HepG2 (cell line): ENCODE measurements around the gene SRP68. TPM values are rescaled to one million over a fixed set of nuclear protein-coding genes. Genes with fewer than 3 reads are reported as not detected.

ENCODE experiments used
- CHCHD3 ChIP-seq: sonication (generic); formaldehyde crosslinking; IDR thresholded peaks from 2 replicates; pipeline ENCODE4 v1.8.0; 2022; ENCODE audit warnings: mild to moderate bottlenecking, missing genetic modification reagents, moderate library complexity
- EP300 ChIP-seq, 3 experiments: sonication (generic) in 1 of 3; formaldehyde crosslinking in 1 of 3; IDR thresholded peaks; 2 replicates each; pipeline versions ENCODE4 v1.5.1 to v1.6.1; 2011 to 2020; ENCODE audit warnings: low read depth in 2 of 3, low read length in 2 of 3, borderline replicate concordance in 1 of 3, improper control_type of control experiment in 1 of 3, mild to moderate bottlenecking in 1 of 3, missing genetic modification reagents in 1 of 3, moderate library complexity in 1 of 3
- GPN1 ChIP-seq: sonication (generic); formaldehyde crosslinking; IDR thresholded peaks from 2 replicates; pipeline ENCODE4 v1.5.1; 2020; ENCODE audit warnings: missing genetic modification reagents, borderline replicate concordance
- HNF1A ChIP-seq, 2 experiments: sonication (generic) in 1 of 2; formaldehyde crosslinking in 1 of 2; IDR thresholded peaks; 2 replicates each; pipeline versions ENCODE4 v1.4.0 to v1.6.1; 2016 to 2020; ENCODE audit warnings: borderline replicate concordance in 1 of 2, low read depth in 1 of 2, mild to moderate bottlenecking in 1 of 2, missing genetic modification reagents in 1 of 2
- HNF4G ChIP-seq, 2 experiments: sonication (generic) in 1 of 2; formaldehyde crosslinking in 1 of 2; IDR thresholded peaks; 2 replicates each; pipeline versions ENCODE4 v1.4.0 to v1.6.1; 2011 to 2020; ENCODE audit warnings: borderline replicate concordance in 2 of 2, low read depth in 2 of 2, mild to moderate bottlenecking in 2 of 2, low read length in 1 of 2, missing genetic modification reagents in 1 of 2, moderate library complexity in 1 of 2
- MYC ChIP-seq: sonication (generic); formaldehyde crosslinking; IDR thresholded peaks from 2 replicates; pipeline ENCODE4 v1.9.0; 2021; ENCODE audit warnings: missing genetic modification reagents, borderline replicate concordance
- THAP7 ChIP-seq: sonication (generic); formaldehyde crosslinking; IDR thresholded peaks from 2 replicates; pipeline ENCODE4 v1.8.1; 2023; ENCODE audit warnings: mild to moderate bottlenecking, missing genetic modification reagents
- ZBED4 ChIP-seq: sonication (generic); formaldehyde crosslinking; IDR thresholded peaks from 2 replicates; pipeline ENCODE4 v1.4.0; 2020; ENCODE audit warnings: missing genetic modification reagents, borderline replicate concordance
- ZBTB14 ChIP-seq: sonication (generic); formaldehyde crosslinking; IDR thresholded peaks from 2 replicates; pipeline ENCODE4 v1.4.0; 2020; ENCODE audit warnings: missing genetic modification reagents
- ZNF225 ChIP-seq: sonication (generic); formaldehyde crosslinking; IDR thresholded peaks from 2 replicates; pipeline ENCODE4 v1.4.0; 2020; ENCODE audit warnings: mild to moderate bottlenecking, missing genetic modification reagents
- ZNF263 ChIP-seq: sonication (generic); formaldehyde crosslinking; IDR thresholded peaks from 2 replicates; pipeline ENCODE4 v1.4.0; 2020; ENCODE audit warnings: missing genetic modification reagents
- ZNF337 ChIP-seq: sonication (generic); formaldehyde crosslinking; IDR thresholded peaks from 2 replicates; pipeline ENCODE4 v1.5.1; 2020; ENCODE audit warnings: missing genetic modification reagents, low read depth, mild to moderate bottlenecking, borderline replicate concordance
- ZNF563 ChIP-seq: sonication (generic); formaldehyde crosslinking; IDR thresholded peaks from 2 replicates; pipeline ENCODE4 v1.8.0; 2022; ENCODE audit warnings: mild to moderate bottlenecking, moderate library complexity, missing genetic modification reagents
- ZNF614 ChIP-seq: IDR thresholded peaks from 2 replicates; pipeline ENCODE4 v1.6.1; 2018; ENCODE audit warnings: missing biosample characterization, missing genetic modification reagents, inconsistent platforms, borderline replicate concordance
- ZNF670 ChIP-seq: sonication (generic); formaldehyde crosslinking; IDR thresholded peaks from 2 replicates; pipeline ENCODE4 v1.8.0; 2022; ENCODE audit warnings: mild to moderate bottlenecking, missing genetic modification reagents, borderline replicate concordance
- ZNF75D ChIP-seq: sonication (generic); formaldehyde crosslinking; IDR thresholded peaks from 2 replicates; pipeline ENCODE4 v1.8.1; 2023; ENCODE audit warnings: missing genetic modification reagents, mild to moderate bottlenecking, borderline replicate concordance
- polyA plus RNA-seq, 8 experiments: library from polyadenylated mRNA; depleted of rRNA in 3 of 8; stranded (reverse) in 7 of 8; unstranded in 1 of 8; fragments of >200 nt; fragmentation: Illumina TruSeq in 4 of 8; extraction: Trizol in 4 of 8; gene quantifications; 2 replicates each; pipeline versions ENCODE4 v1.2.1 to v1.2.3, GENCODE V29; 2011 to 2016; ENCODE audit warnings: low read depth in 4 of 8, missing spikeins in 1 of 8, mixed read lengths in 1 of 8; ENCODE audit not compliant: insufficient read depth in 1 of 8
- total RNA-seq, 5 experiments: library from RNA; depleted of rRNA; stranded (reverse); fragments of >200 nt; fragmentation: Illumina TruSeq; extraction: Trizol; gene quantifications; 2 replicates each; pipeline ENCODE4 v1.2.3, GENCODE V29; 2016; ENCODE audit warnings: low read depth in 1 of 5

Gene SRP68
- total and polyA plus RNA-seq, 2 of the 13 experiments (the other 11 are each of a cell fraction or from before 2014, with no cell fraction given), result 39.8 to 74.3 TPM

GRCh38 chr17:76102944-76103273 lies 30.6 kb upstream of the SRP68 start (continued):
- TF ChIP-seq ZBED4 (CRISPR knock-in tag), result no peak
- TF ChIP-seq ZNF670 (CRISPR knock-in tag), result no peak
- TF ChIP-seq THAP7 (CRISPR knock-in tag), result no peak
- TF ChIP-seq ZBTB14, result no peak
- TF ChIP-seq MYC (CRISPR knock-in tag), result peak; percentile 10; the same call in 1 of the 2 replicates
- TF ChIP-seq HNF4G (IDR thresholded peaks at IDR 0.05; ENCODE audit: borderline replicate concordance, low read depth, low read length), result no peak
- no peak for TF ChIP-seq HNF4G (CRISPR knock-in tag; IDR thresholded peaks at IDR 0.05; ENCODE audit: borderline replicate concordance, low read depth)
- TF ChIP-seq CHCHD3, result no peak
- no peak for TF ChIP-seq ZNF75D
- no peak for TF ChIP-seq ZNF337 (CRISPR knock-in tag)
- TF ChIP-seq GPN1 (CRISPR knock-in tag), result 0 out of 2 replicates have a peak, but pooled peaks have one; percentile 46
- TF ChIP-seq ZNF563, result no peak
- TF ChIP-seq HNF1A (IDR thresholded peaks at IDR 0.05; ENCODE audit: low read depth), result no peak
- no peak for TF ChIP-seq HNF1A (CRISPR knock-in tag; IDR thresholded peaks at IDR 0.05; ENCODE audit: borderline replicate concordance)
- TF ChIP-seq ZNF263 (CRISPR knock-in tag), result no peak
- no peak for TF ChIP-seq EP300 (IDR thresholded peaks at IDR 0.05; ENCODE audit: low read depth in 2 of 2, low read length in 2 of 2)
- peak; percentile 36; the same call in 1 of the 2 replicates for TF ChIP-seq EP300 (CRISPR knock-in tag; IDR thresholded peaks at IDR 0.05; ENCODE audit: borderline replicate concordance)
- TF ChIP-seq ZNF614 (CRISPR knock-in tag), result 0 out of 2 replicates have a peak, but pooled peaks have one; percentile 37
- TF ChIP-seq ZNF225 (CRISPR knock-in tag), result peak; percentile 32; the same call in 1 of the 2 replicates
